Uterus (tissue), 2 donors: ENCODE measurements around the gene EIF2B5.

Experiments used
- CTCF ChIP-seq, 4 experiments: fragments of 200-600 bp in 2 of 4; fragments of 450-650 bp in 2 of 4; sonication (generic) in 2 of 4; IDR thresholded peaks; one replicate each; pipeline ENCODE4 v1.5.1; 2016 to 2019; ENCODE audit warnings: antibody characterized with exemption in 4 of 4, mild to moderate bottlenecking in 2 of 4, moderate library complexity in 1 of 4
- POLR2A ChIP-seq, 2 donors: fragments of 450-650 bp; IDR thresholded peaks; one replicate each; pipeline ENCODE4 v1.6.1; 2016; ENCODE audit warnings: antibody characterized with exemption in 2 of 2, mild to moderate bottlenecking in 1 of 2, moderate library complexity in 1 of 2

- TF ChIP-seq CTCF (IDR thresholded peaks at IDR 0.05) (no peak), POLR2A (IDR thresholded peaks at IDR 0.05) (no peak)
Observed at GRCh38 chr3:184171562-184171961, 36.4 kb downstream of the EIF2B5 start.
